Mammary epithelial cell (primary cell): Measurements from ENCODE around the gene LSMEM2.

Experiments used
- EZH2 ChIP-seq: IDR thresholded peaks from 2 replicates; pipeline ENCODE4 v1.6.1; 2012; ENCODE audit warnings: low read length, inconsistent platforms, borderline replicate concordance
- TF ChIP-seq, protein P1 (sequence below), 2 donors: IDR thresholded peaks in 1 of 2; conservative IDR thresholded peaks in 1 of 2; 2 replicates each; pipeline ENCODE4 v1.5.1; 2011 to 2012; ENCODE audit warnings: inconsistent platforms in 2 of 2, low read length in 2 of 2, mild to moderate bottlenecking in 2 of 2, control low read depth in 1 of 2, low read depth in 1 of 2; ENCODE audit not compliant: insufficient read depth in 1 of 2; ENCODE audit errors: extremely low read depth in 1 of 2

- TF ChIP-seq, protein P1, sequence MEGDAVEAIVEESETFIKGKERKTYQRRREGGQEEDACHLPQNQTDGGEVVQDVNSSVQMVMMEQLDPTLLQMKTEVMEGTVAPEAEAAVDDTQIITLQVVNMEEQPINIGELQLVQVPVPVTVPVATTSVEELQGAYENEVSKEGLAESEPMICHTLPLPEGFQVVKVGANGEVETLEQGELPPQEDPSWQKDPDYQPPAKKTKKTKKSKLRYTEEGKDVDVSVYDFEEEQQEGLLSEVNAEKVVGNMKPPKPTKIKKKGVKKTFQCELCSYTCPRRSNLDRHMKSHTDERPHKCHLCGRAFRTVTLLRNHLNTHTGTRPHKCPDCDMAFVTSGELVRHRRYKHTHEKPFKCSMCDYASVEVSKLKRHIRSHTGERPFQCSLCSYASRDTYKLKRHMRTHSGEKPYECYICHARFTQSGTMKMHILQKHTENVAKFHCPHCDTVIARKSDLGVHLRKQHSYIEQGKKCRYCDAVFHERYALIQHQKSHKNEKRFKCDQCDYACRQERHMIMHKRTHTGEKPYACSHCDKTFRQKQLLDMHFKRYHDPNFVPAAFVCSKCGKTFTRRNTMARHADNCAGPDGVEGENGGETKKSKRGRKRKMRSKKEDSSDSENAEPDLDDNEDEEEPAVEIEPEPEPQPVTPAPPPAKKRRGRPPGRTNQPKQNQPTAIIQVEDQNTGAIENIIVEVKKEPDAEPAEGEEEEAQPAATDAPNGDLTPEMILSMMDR (conservative IDR thresholded peaks at IDR 0.05 in 1 of 2, IDR thresholded peaks at IDR 0.05 in 1 of 2; ENCODE audit: extremely low read depth in 1 of 2, insufficient read depth in 1 of 2, low read depth in 1 of 2, low read length in 2 of 2): no peak
- no peak for TF ChIP-seq EZH2
These were observed 38.4 kb downstream of the LSMEM2 start for GRCh38 chr3:50317300-50317699.
